ENCODE measurements around the gene ALG12. TPM values are rescaled to one million over a fixed set of nuclear protein-coding genes. Genes with fewer than 3 reads are reported as not detected.

Gene ALG12
- total RNA-seq, 1 donor from 2014 or later: 23.2 TPM

DNA sequence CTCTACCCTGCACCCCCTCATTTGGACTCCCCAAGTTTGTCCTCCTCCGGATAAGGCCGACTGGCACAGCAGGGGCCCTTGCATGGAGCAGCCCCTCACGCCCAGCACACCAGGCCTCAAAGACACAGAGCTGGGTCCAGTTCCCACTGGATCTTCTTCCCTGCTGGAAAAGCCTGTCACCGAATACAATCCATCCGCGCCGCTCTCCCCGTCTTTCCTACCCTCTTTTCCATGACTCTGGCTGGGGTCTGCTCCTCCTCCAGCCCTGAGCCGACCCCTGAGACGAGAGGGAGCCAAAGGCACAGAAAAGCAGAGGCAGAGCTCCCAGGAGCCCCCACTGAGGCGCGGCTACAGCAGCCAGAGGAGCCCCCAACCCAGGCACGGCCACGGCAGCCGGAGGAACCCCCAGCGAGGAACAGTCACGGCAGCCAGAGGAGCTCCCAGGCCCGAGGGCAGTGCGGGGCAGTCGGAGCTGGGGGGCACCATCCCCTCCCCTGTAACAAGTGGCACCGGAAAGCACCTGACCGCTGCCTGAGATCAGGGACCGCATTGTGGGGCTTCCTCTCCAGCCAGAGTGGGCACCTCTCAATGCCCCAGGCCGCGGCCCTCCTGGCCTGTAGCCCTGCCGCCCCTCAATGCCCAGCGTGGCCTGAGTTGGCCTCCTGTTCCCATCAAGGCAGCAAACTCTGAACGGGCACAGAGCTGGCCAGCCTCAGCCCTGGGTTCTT lies 12.0 kb downstream of the ALG12 start:
- Mint-ChIP-seq H3K4me1 (ENCODE audit: unreplicated experiment) (no peaks in the 10 kb centered on the region), H3K36me3 (ENCODE audit: low read depth, unreplicated experiment) (peaks cover 30% of the 10 kb centered on the region), H3K27me3 (ENCODE audit: unreplicated experiment) (peaks cover 3% of the 10 kb centered on the region), H3K4me3 (ENCODE audit: unreplicated experiment) (no peak overlapping the region), H3K9me3 (ENCODE audit: unreplicated experiment) (no peaks in the 10 kb centered on the region), H3K27ac (ENCODE audit: unreplicated experiment) (no peak overlapping the region)
- no peak for DNase-seq (ENCODE audit: low spot score)
- TF ChIP-seq, protein P1, sequence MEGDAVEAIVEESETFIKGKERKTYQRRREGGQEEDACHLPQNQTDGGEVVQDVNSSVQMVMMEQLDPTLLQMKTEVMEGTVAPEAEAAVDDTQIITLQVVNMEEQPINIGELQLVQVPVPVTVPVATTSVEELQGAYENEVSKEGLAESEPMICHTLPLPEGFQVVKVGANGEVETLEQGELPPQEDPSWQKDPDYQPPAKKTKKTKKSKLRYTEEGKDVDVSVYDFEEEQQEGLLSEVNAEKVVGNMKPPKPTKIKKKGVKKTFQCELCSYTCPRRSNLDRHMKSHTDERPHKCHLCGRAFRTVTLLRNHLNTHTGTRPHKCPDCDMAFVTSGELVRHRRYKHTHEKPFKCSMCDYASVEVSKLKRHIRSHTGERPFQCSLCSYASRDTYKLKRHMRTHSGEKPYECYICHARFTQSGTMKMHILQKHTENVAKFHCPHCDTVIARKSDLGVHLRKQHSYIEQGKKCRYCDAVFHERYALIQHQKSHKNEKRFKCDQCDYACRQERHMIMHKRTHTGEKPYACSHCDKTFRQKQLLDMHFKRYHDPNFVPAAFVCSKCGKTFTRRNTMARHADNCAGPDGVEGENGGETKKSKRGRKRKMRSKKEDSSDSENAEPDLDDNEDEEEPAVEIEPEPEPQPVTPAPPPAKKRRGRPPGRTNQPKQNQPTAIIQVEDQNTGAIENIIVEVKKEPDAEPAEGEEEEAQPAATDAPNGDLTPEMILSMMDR (IDR thresholded peaks at IDR 0.05; ENCODE audit: unreplicated experiment): no peak

DNA sequence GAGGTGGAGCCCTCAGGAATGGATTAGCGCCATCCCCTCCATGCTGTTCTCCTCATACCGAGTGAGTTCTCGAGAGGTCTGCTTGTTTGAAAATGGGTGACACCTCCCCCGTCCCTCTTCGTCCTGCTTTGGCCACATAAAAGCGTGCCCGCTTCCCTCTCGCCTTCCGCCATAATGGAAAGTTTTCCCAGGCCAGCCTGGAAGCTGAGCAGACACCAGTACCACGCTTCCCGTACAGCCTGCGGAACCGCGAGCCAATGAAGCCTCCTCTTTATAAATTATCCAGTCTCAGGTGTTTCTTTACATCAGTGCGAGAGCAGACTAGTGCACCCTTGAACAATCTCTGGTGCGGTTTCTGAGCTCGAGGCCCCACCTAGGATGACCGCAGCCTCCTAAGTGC lies 12.8 kb downstream of the ALG12 start:
- H3K27me3 Mint-ChIP-seq (ENCODE audit: unreplicated experiment): peaks cover 6% of the 10 kb centered on the region
- DNase-seq (ENCODE audit: low spot score): no peak
- H3K4me3 Mint-ChIP-seq (ENCODE audit: unreplicated experiment): peak overlapping the region; percentile 24
- H3K9me3 Mint-ChIP-seq (ENCODE audit: unreplicated experiment): no peaks in the 10 kb centered on the region
- TF ChIP-seq, protein P1 (IDR thresholded peaks at IDR 0.05; ENCODE audit: unreplicated experiment): no peak
- no peaks in the 10 kb centered on the region for H3K4me1 Mint-ChIP-seq (ENCODE audit: unreplicated experiment)
- H3K27ac Mint-ChIP-seq (ENCODE audit: unreplicated experiment): no peak overlapping the region
- peaks cover 36% of the 10 kb centered on the region for H3K36me3 Mint-ChIP-seq (ENCODE audit: low read depth, unreplicated experiment)

DNA sequence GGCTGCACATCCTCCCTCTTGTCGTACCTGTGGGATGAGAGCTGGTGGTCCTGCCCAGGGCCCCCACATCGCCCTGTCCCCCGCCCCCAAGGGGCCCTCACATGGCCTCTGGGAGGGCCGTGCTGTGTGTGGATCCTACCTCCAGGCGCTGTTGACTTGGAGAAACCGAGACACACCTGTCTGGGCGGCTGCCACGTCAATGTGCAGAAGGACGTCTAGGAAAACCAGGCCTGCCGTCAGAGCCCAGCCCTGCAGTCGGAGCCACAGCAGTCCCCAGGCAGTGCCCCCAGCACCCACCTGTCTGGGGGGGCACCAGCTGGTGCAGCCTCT lies 14.2 kb downstream of the ALG12 start:
- peaks cover 10% of the 10 kb centered on the region for H3K27me3 Mint-ChIP-seq (ENCODE audit: unreplicated experiment)
- no peak overlapping the region for H3K4me3 Mint-ChIP-seq (ENCODE audit: unreplicated experiment)
- H3K36me3 Mint-ChIP-seq (ENCODE audit: low read depth, unreplicated experiment): peaks cover 35% of the 10 kb centered on the region
- TF ChIP-seq, protein P1 (IDR thresholded peaks at IDR 0.05; ENCODE audit: unreplicated experiment): no peak
- DNase-seq (ENCODE audit: low spot score): no peak
- H3K27ac Mint-ChIP-seq (ENCODE audit: unreplicated experiment): no peak overlapping the region
- no peaks in the 10 kb centered on the region for H3K9me3 Mint-ChIP-seq (ENCODE audit: unreplicated experiment)
- H3K4me1 Mint-ChIP-seq (ENCODE audit: unreplicated experiment): no peaks in the 10 kb centered on the region

DNA sequence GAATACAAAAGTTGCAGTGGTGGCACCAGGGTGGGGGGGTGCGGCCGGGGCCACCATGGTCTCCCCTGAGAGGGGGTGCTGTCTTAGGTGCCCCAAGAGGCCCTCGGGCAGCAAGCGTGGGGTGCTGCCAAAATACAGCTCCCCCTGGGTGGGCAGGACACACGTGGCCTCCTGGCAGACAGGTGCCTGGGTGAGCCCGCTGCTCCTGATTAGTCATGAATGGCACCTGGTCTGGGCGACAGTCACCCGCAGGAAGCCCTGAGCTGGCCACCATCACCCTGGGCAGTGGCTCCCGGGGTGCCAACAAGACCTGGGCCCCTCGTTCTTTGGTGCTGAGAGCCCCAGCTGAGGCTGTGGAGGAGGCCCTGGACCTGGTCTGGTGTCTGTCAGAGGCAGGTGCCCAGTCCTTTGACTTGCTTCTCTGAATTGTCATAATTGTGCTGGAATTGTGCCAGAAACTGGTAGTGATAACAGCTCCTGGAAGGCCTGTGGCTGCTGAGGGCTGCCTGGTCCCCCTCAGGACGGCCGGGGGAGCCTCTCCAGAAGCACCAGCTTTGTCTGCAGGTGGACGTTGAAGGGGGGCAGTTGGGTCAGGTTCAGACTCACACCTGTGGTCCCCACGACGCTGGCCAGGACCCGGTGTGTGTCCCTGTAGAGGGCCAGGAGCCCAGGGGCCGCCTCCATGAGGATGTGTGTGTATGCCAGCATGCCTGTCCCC lies 14.8 kb downstream of the ALG12 start:
- H3K4me1 Mint-ChIP-seq (ENCODE audit: unreplicated experiment): no peaks in the 10 kb centered on the region
- TF ChIP-seq, protein P1 (IDR thresholded peaks at IDR 0.05; ENCODE audit: unreplicated experiment): no peak
- H3K9me3 Mint-ChIP-seq (ENCODE audit: unreplicated experiment): no peaks in the 10 kb centered on the region
- H3K27ac Mint-ChIP-seq (ENCODE audit: unreplicated experiment): no peak overlapping the region
- H3K36me3 Mint-ChIP-seq (ENCODE audit: low read depth, unreplicated experiment): peaks cover 34% of the 10 kb centered on the region
- peaks cover 10% of the 10 kb centered on the region for H3K27me3 Mint-ChIP-seq (ENCODE audit: unreplicated experiment)
- DNase-seq (ENCODE audit: low spot score): no peak
- no peak overlapping the region for H3K4me3 Mint-ChIP-seq (ENCODE audit: unreplicated experiment)

DNA sequence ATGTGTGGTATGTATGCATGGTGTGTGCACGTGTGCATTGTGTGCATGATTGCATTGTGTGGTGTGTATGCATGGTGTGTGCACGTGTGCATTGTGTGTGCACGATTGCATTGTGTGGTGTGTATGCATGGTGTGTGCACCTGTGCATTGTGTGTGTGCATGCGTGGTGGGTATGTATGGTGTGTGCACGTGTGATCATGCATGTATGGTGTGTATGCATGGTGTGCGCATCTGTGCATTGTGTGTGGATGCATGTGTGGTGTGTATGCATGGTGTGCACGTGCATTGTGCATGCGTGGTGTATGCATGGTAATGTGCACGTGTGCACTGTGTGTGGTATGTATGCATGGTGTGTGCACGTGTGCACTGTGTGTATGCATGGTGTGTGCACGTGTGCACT lies 16.8 kb downstream of the ALG12 start:
- no peaks in the 10 kb centered on the region for H3K9me3 Mint-ChIP-seq (ENCODE audit: unreplicated experiment)
- TF ChIP-seq, protein P1 (IDR thresholded peaks at IDR 0.05; ENCODE audit: unreplicated experiment): no peak

More for the DNA sequence above, 16.8 kb downstream of the ALG12 start:
- peaks cover 28% of the 10 kb centered on the region for H3K36me3 Mint-ChIP-seq (ENCODE audit: low read depth, unreplicated experiment)
- H3K4me1 Mint-ChIP-seq (ENCODE audit: unreplicated experiment): no peaks in the 10 kb centered on the region
- no peak for DNase-seq (ENCODE audit: low spot score)
- H3K27me3 Mint-ChIP-seq (ENCODE audit: unreplicated experiment): peaks cover 12% of the 10 kb centered on the region
- peak overlapping the region; percentile 82 for H3K27ac Mint-ChIP-seq (ENCODE audit: unreplicated experiment)
- H3K4me3 Mint-ChIP-seq (ENCODE audit: unreplicated experiment): peak overlapping the region; percentile 85
